Measurements from ENCODE around the gene LYSMD1.
"Not testable (repeated sequence)": the region's sequence is repeated elsewhere in the genome, so short reads cannot be mapped to it uniquely, and the experiment has no call there.

Gene LYSMD1, protein sequence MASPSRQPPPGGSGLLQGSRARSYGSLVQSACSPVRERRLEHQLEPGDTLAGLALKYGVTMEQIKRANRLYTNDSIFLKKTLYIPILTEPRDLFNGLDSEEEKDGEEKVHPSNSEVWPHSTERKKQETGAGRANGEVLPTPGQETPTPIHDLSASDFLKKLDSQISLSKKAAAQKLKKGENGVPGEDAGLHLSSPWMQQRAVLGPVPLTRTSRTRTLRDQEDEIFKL

GRCh38 chr1:151165738-151166504 is at the start of gene LYSMD1, which contains the start of gene SCNM1:
Gene LYSMD1, minus strand, starts transcription at chr1:151165902. Its CDS starts 644 bp downstream, at chr1:151165258.
Gene SCNM1, plus strand, starts transcription at chr1:151166144. Its CDS starts 9 bp downstream, at chr1:151166153.
- H3K27me3 ChIP-seq (ENCODE audit: insufficient read depth, low read length): no peaks in the 10 kb centered on the region
- H3K4me3 ChIP-seq (ENCODE audit: low read length): peak within 1 kb of the TSS; percentile 98
- peak within 1 kb of the TSS; percentile 84 for H3K27ac ChIP-seq (ENCODE audit: low read length)

DNA sequence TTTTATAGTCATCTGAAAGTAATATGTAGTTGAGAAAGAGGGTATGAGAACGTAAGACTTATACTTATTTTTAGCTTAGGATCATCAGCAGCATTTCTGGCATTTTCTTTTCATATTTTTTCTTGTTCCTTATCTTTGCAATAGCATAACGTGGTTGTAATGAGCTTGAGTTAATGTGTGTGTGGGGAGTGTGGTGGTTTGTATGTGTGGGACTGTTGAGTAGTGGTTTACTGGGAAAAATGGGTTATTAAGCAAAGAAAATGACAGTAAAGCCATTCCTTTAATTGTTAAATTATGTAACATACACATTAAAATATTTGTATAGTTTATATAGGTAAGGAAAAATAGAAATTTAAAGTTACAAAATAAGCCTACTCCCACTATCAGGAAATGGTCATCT is 47.9 kb upstream of the LYSMD1 start:
- H3K36me3 ChIP-seq (ENCODE audit: insufficient read depth, low read depth, low read length): peaks cover 52% of the 10 kb centered on the region

More at GRCh38 chr1:151165738-151166504, at the start of gene LYSMD1, which contains the start of gene SCNM1:
- Histone ChIP-seq H3K9me3 (ENCODE audit: insufficient read depth, low read depth, low read length) (no peaks in the 10 kb centered on the region), H3K4me1 (ENCODE audit: insufficient read depth, low read length) (0 out of 2 replicates have a peak, but pooled peaks cover 9% of the 10 kb centered on the region), H3K36me3 (ENCODE audit: insufficient read depth, low read depth, low read length) (peaks cover 32% of the 10 kb centered on the region), H3K9ac (ENCODE audit: low read depth, low read length) (peak within 1 kb of the TSS; percentile 96)

DNA sequence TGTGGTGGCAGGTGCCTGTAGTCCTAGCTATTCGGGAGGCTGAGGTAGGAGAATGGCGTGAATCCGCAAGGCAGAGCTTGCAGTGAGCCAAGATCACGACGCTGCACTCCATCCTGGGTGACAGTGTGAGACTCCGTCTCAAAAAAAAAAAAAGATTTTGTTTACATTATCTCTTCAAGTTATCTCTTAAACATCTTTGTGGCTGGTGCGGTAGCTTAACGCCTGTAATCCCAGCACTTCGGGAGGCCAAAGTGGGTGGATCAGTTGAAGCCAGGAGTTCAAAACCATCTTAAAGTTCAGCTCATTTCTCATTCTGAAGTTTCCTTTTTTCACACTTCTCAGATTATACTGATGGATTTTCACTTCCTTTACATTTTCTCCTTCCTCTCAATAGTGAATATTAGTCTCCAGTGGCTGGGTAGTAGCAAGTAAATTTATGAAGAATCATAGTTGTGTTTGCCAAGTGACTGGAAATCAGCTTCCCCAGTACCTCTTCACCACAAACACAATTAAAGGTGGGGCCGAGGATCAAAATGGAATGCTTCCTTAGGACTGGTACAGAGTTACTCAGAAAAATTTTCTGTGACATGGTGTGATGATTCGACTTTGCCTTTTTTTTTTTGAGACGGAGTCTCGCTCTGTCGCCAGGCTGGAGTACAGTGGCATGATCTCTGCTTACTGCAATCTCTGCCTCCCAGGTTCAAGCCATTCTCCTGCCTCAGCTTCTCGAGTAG is 46.4 kb upstream of the LYSMD1 start:
- Histone ChIP-seq H3K27ac (ENCODE audit: low read length) (no peak overlapping the region), H3K36me3 (ENCODE audit: insufficient read depth, low read depth, low read length) (peaks cover 58% of the 10 kb centered on the region), H3K27me3 (ENCODE audit: insufficient read depth, low read length) (no peaks in the 10 kb centered on the region), H3K9me3 (ENCODE audit: insufficient read depth, low read depth, low read length) (no peaks in the 10 kb centered on the region), H3K4me3 (ENCODE audit: low read length) (no peak overlapping the region), H3K4me1 (ENCODE audit: insufficient read depth, low read length) (no peaks in the 10 kb centered on the region), H3K9ac (ENCODE audit: low read depth, low read length) (no peak overlapping the region)

More for the DNA sequence above, 47.9 kb upstream of the LYSMD1 start:
- Histone ChIP-seq H3K9me3 (ENCODE audit: insufficient read depth, low read depth, low read length) (no peaks in the 10 kb centered on the region), H3K27me3 (ENCODE audit: insufficient read depth, low read length) (no peaks in the 10 kb centered on the region), H3K4me3 (ENCODE audit: low read length) (no peak overlapping the region), H3K4me1 (ENCODE audit: insufficient read depth, low read length) (no peaks in the 10 kb centered on the region), H3K9ac (ENCODE audit: low read depth, low read length) (no peak overlapping the region), H3K27ac (ENCODE audit: low read length) (no peak overlapping the region)

GRCh38 chr1:151210830-151211229 is 45.1 kb upstream of the LYSMD1 start:
- Histone ChIP-seq H3K27me3 (ENCODE audit: insufficient read depth, low read length) (no peaks in the 10 kb centered on the region), H3K4me3 (ENCODE audit: low read length) (no peak overlapping the region), H3K4me1 (ENCODE audit: insufficient read depth, low read length) (no peaks in the 10 kb centered on the region), H3K9ac (ENCODE audit: low read depth, low read length) (no peak overlapping the region), H3K27ac (ENCODE audit: low read length) (no peak overlapping the region), H3K36me3 (ENCODE audit: insufficient read depth, low read depth, low read length) (peaks cover 70% of the 10 kb centered on the region), H3K9me3 (ENCODE audit: insufficient read depth, low read depth, low read length) (no peaks in the 10 kb centered on the region)

DNA sequence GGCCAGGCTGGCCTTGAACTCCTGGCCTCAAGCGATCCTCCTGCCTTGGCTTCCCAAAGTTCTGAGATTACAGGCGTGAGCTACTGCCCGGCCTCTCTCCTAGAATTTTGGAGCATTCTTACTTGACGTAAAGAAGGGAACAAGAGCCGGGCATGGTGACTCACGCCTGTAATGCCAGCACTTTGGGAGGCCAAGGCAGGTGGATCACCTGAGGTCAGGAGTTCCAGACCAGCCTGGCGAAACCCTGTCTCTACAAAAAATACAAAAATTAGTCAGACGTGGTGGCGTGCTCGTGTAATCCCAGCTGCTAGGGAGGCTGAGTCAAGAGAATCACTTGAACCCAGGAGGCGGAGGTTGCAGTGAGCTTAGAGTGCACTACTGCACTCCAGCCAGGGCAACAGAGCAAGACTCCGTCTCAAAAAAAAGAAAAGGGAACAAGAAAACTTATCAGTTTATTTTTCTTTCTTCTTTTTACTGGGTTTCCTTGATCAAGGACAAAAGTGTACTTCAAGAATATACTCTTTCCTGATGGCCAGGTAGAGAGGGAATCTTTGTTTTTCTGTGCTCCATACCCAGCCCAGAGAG is 39.8 kb upstream of the LYSMD1 start:
- H3K36me3 ChIP-seq (ENCODE audit: insufficient read depth, low read depth, low read length): peaks cover 73% of the 10 kb centered on the region
- H3K4me3 ChIP-seq (ENCODE audit: low read length); H3K9me3 ChIP-seq (ENCODE audit: insufficient read depth, low read depth, low read length); H3K27ac ChIP-seq (ENCODE audit: low read length); H3K27me3 ChIP-seq (ENCODE audit: insufficient read depth, low read length); H3K4me1 ChIP-seq (ENCODE audit: insufficient read depth, low read length); H3K9ac ChIP-seq (ENCODE audit: low read depth, low read length): not testable (repeated sequence)

- Histone ChIP-seq H3K9me3 (ENCODE audit: insufficient read depth, low read depth, low read length) (no peaks in the 10 kb centered on the region), H3K27me3 (ENCODE audit: insufficient read depth, low read length) (no peaks in the 10 kb centered on the region), H3K27ac (ENCODE audit: low read length) (no peak overlapping the region), H3K9ac (ENCODE audit: low read depth, low read length) (peak overlapping the region; percentile 98), H3K4me1 (ENCODE audit: insufficient read depth, low read length) (no peaks in the 10 kb centered on the region; the same call in 1 of the 2 replicates), H3K36me3 (ENCODE audit: insufficient read depth, low read depth, low read length) (peaks cover 33% of the 10 kb centered on the region; the same call in 1 of the 2 replicates), H3K4me3 (ENCODE audit: low read length) (peak overlapping the region; percentile 97)
Measured at GRCh38 chr1:151199873-151200581, 34.3 kb upstream of the LYSMD1 start.

GRCh38 chr1:151198254-151199127 is 32.8 kb upstream of the LYSMD1 start, which contains the start of gene PIP5K1A:
Gene PIP5K1A, plus strand, starts transcription at chr1:151198552. Its CDS starts 445 bp downstream, at chr1:151198997.
- Histone ChIP-seq H3K27me3 (ENCODE audit: insufficient read depth, low read length) (no peaks in the 10 kb centered on the region), H3K9me3 (ENCODE audit: insufficient read depth, low read depth, low read length) (no peaks in the 10 kb centered on the region), H3K27ac (ENCODE audit: low read length) (peak within 1 kb of the TSS; percentile 94), H3K36me3 (ENCODE audit: insufficient read depth, low read depth, low read length) (peaks cover 17% of the 10 kb centered on the region; the same call in 1 of the 2 replicates), H3K4me3 (ENCODE audit: low read length) (peak within 1 kb of the TSS; percentile 97), H3K4me1 (ENCODE audit: insufficient read depth, low read length) (no peaks in the 10 kb centered on the region; the same call in 1 of the 2 replicates), H3K9ac (ENCODE audit: low read depth, low read length) (peak within 1 kb of the TSS; percentile 98)

- Histone ChIP-seq H3K4me3 (ENCODE audit: low read length) (peak overlapping the region; percentile 97), H3K4me1 (ENCODE audit: insufficient read depth, low read length) (no peaks in the 10 kb centered on the region; the same call in 1 of the 2 replicates), H3K9ac (ENCODE audit: low read depth, low read length) (peak overlapping the region; percentile 98; the same call in 1 of the 2 replicates), H3K27me3 (ENCODE audit: insufficient read depth, low read length) (no peaks in the 10 kb centered on the region), H3K27ac (ENCODE audit: low read length) (peak overlapping the region; percentile 94), H3K9me3 (ENCODE audit: insufficient read depth, low read depth, low read length) (no peaks in the 10 kb centered on the region), H3K36me3 (ENCODE audit: insufficient read depth, low read depth, low read length) (peaks cover 11% of the 10 kb centered on the region; the same call in 1 of the 2 replicates)
Measured at GRCh38 chr1:151197863-151198253, 32.2 kb upstream of the LYSMD1 start.

DNA sequence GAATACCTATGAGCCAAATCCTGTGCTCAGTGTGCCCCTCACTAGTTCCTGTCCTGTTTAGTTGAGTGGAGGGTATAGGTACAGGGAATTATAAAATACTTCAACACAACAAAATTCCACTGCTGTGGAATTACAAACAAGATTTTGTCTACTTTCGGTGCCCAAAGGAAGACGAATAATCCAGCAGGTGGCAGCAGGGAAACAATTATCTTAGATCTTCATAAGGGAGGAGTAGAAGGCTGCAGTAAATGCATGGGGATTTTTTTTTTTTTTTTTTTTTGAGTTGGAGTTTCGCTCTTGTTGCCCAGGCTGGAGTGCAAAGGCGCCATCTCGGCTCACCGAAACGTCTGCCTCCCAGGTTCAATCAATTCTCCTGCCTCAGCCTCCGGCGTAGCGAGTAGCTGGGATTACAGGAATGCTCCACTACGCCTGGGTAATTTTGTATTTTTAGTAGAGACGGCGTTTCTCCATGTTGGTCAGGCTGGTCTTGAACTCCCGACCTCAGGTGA is 30.6 kb upstream of the LYSMD1 start:
- Histone ChIP-seq H3K4me1 (ENCODE audit: insufficient read depth, low read length) (no peaks in the 10 kb centered on the region; the same call in 1 of the 2 replicates), H3K27ac (ENCODE audit: low read length) (no peak overlapping the region), H3K9ac (ENCODE audit: low read depth, low read length) (no peak overlapping the region), H3K36me3 (ENCODE audit: insufficient read depth, low read depth, low read length) (no peaks in the 10 kb centered on the region), H3K27me3 (ENCODE audit: insufficient read depth, low read length) (no peaks in the 10 kb centered on the region), H3K4me3 (ENCODE audit: low read length) (no peak overlapping the region), H3K9me3 (ENCODE audit: insufficient read depth, low read depth, low read length) (no peaks in the 10 kb centered on the region)
